IPS-NIHi7 (cell line): Measurements from ENCODE around the gene ANTXR1.

ENCODE experiments used
- DNase-seq: peaks from one replicate; pipeline ENCODE4 v3.0.0; 2012; ENCODE audit warnings: mixed read lengths; ENCODE audit errors: extremely low spot score

Gene ANTXR1

GRCh38 chr2:69033461-69034095 is 20.6 kb downstream of the ANTXR1 start:
- DNase-seq: no peak

DNA sequence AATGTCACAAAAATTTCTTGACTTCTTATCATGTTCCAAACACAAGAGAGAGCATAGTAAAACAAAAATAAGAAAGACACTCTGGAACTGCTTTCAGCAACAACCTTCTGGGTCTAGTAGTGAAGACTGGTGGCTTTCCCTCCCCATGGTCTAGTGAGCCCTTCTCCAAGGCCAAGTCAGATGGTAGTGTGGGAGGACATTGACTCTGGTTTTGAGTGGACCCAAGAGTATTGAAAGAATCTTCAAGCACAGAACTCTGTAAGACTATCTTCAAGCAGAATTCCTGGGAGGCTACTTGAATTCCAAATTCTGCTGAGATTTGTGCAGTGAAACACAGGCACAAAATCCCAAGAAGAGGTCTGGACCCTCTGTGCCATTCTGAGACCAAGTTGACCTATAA is 21.1 kb downstream of the ANTXR1 start:
- DNase-seq: no peak

DNA sequence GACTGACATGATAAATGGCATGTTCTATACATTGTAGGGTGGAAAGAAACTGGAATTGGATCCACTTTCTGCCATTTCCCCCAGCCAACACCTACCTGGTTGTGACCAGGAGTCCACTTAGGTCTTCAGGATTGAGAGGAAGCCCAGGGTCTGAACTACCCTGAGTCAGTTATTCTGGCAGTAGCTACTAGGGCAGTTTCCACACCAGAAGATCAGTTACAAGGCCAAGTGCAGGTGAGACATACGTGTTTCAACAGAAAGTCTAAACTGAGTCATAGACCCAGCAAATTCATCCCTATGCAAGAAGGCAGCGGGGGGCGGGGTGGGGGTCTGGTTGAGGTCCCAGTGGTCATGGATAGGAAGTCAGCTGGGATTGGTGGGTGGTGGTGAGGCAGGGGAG is 21.9 kb downstream of the ANTXR1 start:
- no peak for DNase-seq

DNA sequence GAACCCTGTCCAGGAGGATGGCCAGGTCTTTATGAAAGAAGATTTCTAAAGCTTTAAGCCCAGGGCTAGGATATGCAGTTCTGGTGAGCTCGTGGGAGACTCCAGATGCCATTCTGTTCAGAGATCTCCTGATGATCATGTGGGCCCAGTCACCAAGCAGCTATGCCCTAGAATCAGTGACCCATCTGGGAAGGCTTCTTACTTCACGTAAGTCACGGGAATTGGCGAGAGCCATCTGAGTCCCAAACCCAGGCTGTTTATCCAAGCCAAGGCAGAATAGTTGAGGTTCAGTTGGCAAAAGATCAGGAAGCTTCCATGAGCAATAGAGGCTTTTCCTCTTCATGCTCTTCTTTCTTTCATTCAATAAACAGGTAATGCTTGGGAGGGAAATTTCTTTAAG is 23.9 kb downstream of the ANTXR1 start:
- DNase-seq: no peak

DNA sequence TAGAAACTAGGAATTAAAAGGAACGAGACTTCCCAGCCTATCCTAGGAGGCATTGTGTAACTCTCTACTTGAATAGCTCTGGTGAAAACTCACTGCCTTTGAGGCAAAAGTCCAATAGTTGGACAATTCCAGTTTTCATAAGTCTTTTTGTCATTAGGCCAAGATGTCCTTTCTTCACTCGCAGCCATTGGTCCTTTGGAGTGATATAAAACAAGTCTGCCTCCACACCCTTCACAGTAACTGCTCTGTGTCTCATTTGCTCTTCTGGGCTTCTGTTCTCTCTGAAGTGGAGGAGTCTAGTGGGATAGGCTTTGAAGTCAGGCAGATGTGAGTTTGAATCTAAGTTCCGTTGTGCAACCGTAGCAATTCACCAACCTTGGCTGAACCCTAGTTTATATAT is 28.2 kb downstream of the ANTXR1 start:
- DNase-seq: no peak

- DNase-seq: no peak
These were observed 30.9 kb downstream of the ANTXR1 start for GRCh38 chr2:69043736-69044400.

GRCh38 chr2:69046221-69046662 is 33.3 kb downstream of the ANTXR1 start:
- DNase-seq: peak; percentile 14

DNA sequence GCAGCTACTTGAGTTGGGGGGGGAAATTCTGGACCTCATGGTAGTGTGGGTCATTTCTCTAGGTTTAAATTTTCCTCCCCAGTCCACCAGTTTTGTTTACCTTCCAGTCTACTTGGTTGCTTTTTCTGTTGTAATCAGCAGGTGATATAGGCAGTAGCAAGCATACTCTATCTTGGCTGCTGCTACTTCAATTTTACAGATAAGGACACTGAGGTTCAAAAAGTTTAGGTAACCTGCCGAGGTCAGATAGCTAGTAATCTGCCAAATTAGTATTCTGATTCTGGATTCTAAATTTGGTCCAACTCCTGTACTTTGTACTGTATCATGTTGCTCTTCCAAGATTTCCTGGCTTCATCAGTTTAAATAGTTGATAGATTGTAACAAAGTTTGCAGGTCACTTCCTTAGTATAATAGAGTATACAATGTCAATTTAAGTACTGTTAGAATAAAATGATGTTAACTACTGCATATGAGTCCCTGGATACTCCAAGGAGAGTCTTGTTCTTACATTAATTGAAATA is 34.7 kb downstream of the ANTXR1 start:
- DNase-seq: no peak

GRCh38 chr2:69050802-69051201 is 37.8 kb downstream of the ANTXR1 start:
- DNase-seq: no peak

DNA sequence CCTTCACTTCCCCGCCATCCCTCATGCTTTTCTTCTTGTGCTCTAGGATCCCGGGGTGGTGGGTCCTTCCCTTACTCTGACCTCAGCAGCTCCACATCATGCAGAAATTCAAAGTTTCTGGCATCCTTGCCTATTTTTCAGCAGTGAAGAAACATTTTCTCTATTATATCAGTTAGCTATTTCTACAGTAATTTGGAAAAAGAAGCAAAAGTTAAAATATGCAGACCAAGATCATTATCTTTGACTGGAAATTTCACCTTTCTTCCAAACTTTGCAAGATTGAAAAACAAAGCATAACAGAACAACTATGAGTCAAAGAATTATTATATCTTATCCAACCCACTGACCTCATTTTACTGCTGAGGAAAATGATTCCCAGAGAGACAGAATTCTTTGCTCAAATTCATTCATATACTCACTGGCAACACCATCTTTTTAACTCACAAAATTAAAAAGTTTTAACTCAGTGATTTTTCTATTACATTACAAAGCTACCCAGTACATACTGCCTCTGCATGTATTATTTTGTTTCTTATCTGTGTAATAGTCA is 40.5 kb downstream of the ANTXR1 start:
- no peak for DNase-seq

- DNase-seq: no peak
These were observed 41.5 kb downstream of the ANTXR1 start for GRCh38 chr2:69054431-69054830.

DNA sequence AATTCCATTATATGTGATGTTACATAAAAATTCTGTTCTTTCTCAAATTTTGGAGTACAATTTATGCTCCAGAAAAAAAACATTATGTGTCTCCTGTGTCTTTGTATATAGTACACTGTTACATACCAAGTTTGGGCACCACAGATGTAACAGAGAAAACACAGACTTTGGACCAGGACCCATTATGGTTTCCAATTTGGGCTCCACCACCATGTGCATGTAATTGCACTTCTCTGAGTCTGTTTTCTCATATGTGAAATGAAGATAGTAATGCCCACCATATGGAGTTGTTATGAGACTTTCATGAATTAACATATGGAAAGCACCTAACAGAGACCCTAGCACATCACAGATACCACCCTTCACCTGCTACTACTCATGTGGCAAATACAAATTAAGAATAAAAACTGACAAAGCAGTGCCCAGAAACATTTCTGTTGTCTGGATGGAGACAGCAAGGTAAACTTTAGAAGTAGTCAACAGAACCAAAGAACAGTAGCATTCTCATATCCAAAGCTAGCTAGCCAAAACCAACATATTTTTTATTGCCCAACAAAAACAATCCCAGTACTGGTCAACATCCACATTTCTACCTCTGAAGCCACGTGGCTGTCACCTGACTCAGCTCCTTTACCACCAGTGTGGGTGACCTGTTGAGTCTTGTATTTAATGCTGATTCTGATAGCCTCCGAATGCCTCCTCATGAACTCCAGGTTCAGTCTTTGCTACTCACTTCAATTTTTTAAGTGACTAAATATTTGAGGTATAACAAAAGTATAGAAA is 42.9 kb downstream of the ANTXR1 start:
- DNase-seq: no peak

- no peak for DNase-seq
These were observed 44.7 kb downstream of the ANTXR1 start for GRCh38 chr2:69057660-69058059.

- DNase-seq: no peak
These were observed 46.8 kb downstream of the ANTXR1 start for GRCh38 chr2:69059731-69060290.

DNA sequence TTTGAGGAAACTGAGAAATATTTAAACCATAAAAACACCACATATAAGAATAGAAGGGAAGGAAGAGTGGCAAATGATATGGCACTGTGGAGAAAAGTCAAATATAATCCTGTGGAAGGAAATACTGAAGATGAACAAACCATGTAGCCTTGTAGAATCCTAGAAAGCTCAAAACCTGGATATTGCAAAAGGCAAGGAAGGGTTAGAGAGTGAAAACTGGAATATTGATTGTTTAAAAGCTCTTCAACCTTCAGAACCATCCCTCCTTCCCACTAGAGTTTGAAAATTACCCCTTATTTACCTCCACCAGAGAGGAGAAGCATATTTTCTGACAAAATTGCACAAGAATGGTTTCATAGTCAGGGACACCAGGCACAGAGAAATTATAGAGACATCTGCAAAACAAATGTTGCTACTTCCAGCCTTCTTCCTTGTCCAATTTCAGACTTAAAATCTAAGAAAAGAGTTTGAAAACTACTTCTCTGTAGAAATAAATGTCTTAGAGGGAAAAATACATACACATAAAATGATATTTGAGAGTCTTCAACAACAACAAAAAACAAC is 48.0 kb downstream of the ANTXR1 start:
- DNase-seq: no peak

- no peak for DNase-seq
These were observed 48.5 kb downstream of the ANTXR1 start for GRCh38 chr2:69061525-69061924.

DNA sequence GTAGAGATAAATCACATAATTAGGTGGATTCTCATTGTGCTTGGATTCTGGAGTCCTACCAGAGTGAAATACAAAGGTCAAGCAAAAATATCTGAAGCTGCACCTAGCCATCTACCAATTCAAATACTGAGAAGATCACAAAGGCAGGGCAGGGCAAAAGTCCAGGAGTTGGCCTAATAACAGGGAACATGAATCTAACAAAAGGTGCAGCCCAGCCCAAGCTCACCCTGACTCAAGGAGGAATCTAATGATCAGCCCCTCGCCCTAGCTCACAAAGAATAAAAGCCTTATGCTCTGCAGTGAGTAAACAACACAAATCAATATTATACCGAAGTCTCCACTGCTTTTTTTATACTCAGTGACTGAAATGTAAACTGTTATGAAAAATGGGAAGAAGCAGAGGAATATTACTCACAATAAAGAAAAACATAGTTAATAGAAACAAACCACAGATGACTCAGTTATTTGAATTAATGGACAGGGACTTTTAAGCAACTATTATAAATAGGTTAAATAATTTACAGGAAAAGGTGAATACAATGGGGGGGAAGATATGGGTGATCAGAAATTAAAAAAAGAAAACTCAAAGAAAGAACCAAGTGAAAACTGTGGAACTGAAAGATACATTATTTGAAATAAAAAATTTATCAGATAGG is 49.5 kb downstream of the ANTXR1 start:
- no peak for DNase-seq

GRCh38 chr2:69065735-69066336 is 52.9 kb downstream of the ANTXR1 start:
- no peak for DNase-seq

- no peak for DNase-seq
These were observed 54.1 kb downstream of the ANTXR1 start for GRCh38 chr2:69067026-69067630.

DNA sequence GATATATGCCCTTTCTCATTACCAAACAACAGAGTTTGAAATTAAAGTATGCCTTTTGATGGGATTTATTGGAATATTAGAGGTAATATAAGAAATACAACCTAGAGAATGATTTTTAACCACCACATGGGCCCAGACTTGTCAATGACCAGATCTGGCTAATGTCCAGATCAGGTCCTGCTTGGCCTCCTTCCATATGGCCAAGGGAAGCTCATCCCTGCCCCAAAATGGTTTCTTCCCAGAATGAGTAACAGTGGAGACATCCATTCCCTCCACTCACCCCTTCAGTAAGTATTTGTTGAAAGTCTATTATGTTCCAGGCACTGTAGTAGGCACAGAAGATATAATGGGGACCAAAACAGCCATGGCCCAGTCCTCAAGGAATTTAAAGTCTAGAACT is 54.9 kb downstream of the ANTXR1 start:
- no peak for DNase-seq
